Activated T-cell treated with anti-CD3 and anti-CD28 coated beads for 24 hours (primary cell): ENCODE results near the gene CLHC1.
"Not testable (repeated sequence)": the region's sequence is repeated elsewhere in the genome, so short reads cannot be mapped to it uniquely, and the experiment has no call there.

Experiments used
- DNase-seq: peaks from one replicate; pipeline ENCODE4 v3.0.0-alpha.2; 2020; ENCODE audit warnings: low read depth

Gene CLHC1

GRCh38 chr2:55152475-55153412 lies 79.3 kb downstream of the CLHC1 start:
- no peak for DNase-seq

DNA sequence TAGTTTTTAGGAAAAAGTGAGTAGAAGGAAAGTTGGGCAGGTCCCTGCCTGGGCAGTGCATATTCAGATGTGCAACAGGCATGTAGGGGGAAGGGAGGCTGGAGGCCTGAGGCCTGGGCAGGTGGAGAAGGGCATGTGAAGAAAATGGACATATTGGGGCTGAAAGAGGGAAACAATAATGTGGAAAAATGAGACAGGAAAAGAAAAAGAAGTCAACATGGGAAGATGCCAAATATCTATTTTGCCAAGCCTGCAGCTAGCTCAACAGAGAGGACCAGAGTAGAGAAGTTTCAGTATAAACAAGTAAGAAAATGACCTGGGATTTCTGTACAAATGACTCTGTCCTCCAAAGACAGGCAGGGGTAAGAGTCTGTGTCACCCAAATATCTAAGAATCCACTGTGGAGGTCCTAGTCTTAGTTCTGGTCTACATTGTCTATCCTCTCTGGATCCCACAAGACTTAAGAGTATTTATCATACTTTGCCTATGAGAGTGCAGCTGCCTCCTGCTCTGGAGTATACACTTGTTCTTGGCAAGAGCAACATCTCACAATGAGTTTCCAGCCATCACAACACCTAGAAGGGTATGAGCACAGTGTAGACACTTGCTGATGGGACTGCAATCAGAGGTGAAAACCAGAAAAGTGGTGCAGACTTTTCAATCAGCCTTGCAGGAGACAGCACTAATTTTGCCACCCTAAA lies 80.2 kb downstream of the CLHC1 start:
- no peak for DNase-seq

- no peak for DNase-seq
These were observed 81.3 kb downstream of the CLHC1 start for GRCh38 chr2:55150834-55151233.

DNA sequence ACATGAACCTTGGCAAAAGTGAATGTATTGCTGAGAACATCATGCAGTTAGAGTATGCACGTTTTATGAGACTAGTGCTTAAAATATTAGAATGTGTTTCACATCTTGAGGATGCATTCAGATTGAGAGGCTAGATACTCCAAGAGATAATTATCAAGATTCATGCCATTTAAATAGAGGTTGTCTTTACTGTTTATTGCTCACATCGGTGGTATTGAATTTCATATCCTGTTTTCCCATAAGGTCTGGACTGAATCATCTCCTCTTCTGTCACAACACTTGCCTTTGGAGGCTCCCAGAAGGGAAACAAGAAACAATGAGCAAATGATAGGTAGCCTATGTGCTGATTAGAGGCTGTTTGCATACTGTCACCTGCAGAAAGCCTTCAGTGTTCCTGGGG lies 83.8 kb downstream of the CLHC1 start:
- no peak for DNase-seq

DNA sequence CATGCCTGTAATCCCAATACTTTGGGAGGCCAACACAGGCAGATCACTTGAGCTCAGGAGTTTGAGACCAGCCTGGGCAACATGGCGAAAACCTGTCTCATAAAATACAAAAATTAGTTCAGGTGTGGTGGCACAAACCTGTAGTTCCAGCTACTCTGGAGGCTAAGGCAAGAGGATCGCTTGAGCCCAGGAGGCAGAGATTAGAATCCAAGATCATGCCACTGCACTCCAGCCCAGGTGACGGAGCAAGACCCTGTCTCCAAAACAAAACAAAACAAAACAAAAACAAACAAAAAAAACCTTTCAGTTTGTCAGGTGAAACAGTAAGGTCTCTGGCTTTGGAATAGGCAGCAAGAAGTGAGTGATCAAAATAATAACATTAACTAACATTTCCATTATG lies 84.6 kb downstream of the CLHC1 start:
- no peak for DNase-seq

- DNase-seq = no peak
These were observed 85.1 kb downstream of the CLHC1 start for GRCh38 chr2:55147041-55147440.

DNA sequence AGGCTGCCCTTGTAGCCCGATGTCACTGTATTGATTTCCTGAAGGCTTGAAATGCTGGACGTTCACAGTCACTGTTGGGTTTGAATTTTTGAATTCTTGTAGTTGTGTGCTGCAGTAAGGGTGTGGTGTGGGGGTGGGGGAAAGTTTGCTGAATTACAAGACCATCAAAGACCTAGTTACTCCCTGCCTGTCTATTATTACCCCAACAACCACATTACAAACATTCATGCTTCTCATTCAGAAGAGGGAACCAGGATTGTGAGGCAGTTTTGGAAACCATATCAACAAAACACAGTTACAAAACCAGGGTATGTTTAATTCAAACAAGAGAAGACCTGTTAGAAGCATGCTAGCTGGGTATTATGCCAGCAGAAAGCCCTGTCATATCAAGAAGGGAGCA lies 85.8 kb downstream of the CLHC1 start:
- no peak for DNase-seq

- DNase-seq = no peak
These were observed 86.9 kb downstream of the CLHC1 start for GRCh38 chr2:55144922-55145820.

DNA sequence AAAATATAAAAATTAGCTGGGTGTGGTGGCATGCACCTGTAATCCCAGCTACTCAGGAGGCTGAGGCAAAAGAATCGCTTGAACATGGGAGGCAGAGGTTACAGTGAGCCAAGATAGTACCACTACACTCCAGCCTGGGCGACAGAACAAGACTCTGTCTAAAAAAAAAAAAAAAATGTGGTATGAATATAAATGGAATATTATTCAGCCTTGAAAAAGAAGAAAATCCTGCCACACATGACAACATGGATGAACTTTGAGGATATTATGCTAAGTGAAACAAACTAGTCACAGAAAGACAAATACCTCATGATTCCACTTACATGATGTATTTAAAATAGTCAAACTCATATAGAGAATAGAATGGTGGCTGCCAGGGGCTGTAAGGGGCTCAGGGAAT lies 88.4 kb downstream of the CLHC1 start:
- DNase-seq = not testable (repeated sequence)

DNA sequence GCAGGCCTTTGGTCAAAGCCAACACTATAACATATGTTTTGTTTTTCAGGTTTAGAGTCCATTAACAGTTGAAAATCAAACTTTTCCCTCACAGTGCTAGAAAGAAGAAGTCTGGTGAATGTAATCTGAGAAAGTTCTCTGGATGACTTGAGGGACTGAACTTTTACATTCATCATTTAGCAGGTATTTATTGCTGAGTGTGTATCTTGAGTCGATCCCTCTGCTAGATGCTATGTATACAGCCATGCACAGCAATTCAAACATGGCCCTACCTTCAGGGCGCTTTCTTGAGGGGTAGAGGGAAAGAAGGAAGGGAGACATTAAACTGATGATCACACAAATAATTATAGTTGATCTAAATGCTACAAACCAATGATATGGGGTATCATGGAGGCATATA lies 89.6 kb downstream of the CLHC1 start:
- no peak for DNase-seq

- DNase-seq = no peak
These were observed 90.3 kb downstream of the CLHC1 start for GRCh38 chr2:55141572-55142413.

- DNase-seq = no peak
These were observed 91.5 kb downstream of the CLHC1 start for GRCh38 chr2:55140316-55141219.

- no peak for DNase-seq
These were observed 92.8 kb downstream of the CLHC1 start for GRCh38 chr2:55139305-55139704.

- DNase-seq = no peak
These were observed 93.2 kb downstream of the CLHC1 start for GRCh38 chr2:55138882-55139229.

- no peak for DNase-seq
These were observed 93.8 kb downstream of the CLHC1 start for GRCh38 chr2:55138014-55138881.

DNA sequence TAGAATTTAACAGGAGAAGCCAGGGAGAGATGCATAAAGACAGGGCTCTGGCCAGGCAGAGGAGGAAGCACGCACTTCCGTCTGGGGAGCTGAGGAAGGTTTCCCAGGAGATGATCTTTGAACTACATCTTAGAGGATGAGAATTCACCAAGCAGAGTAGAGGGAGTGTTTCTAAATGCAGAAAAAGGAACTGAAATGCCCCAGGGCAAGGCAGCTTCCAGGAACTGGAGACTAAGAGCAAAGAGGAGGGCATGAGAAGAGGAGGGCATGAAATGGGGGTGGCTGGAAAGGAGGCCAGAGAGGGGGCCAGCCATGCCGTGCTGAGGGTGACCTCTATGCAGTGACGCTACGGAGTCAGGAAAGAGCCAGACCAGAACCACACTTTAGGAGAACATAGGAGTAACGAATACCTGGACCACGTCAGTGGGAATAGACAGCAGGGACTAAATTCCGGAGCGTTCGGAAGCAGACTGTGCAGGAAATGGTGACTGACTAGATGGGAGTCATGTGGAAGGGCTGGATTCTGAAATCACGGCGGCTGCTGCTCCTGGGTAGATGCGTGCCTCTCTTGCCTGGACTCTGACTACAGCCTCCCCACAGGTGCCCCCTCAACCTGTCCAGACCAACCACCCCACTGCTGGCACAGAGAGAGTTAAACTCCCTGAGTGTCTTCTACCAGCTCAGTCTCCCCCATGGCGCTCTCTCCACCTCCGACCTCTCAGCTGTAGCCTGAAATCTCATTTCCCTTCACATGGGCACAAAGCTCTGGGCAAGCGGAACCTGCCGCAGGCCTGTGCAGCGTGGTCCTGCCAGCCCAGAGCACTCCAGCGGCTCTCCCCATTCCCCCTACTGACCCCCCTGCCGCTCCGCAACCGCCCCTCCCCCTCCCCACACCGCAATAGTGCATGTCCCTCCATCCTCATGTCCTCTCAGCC lies 94.8 kb downstream of the CLHC1 start:
- no peak for DNase-seq

DNA sequence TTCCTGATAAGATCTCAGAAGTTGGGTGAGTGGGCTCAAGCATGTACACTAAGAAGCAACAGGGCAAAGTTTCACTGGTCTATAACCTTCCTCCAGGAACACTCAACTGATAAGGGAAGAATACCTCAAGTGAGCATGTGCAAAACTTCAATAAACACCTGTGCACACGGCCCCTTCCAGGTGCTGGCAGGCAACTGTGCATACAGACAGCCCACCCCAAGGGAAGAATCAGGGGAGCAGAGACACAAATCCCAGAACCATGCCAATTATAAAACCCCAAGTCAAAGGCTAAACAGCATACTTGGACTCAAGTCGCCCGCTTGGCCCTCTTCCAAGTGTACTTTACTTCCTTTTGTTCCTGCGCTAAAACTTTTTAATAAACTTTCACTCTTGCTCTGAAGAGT lies 96.0 kb downstream of the CLHC1 start:
- no peak for DNase-seq

- DNase-seq = no peak
These were observed 96.6 kb downstream of the CLHC1 start for GRCh38 chr2:55135491-55135890.
